Frontal cortex (tissue), 4 donors: ENCODE data around the gene IFRD2. TPM values are rescaled to one million over a fixed set of nuclear protein-coding genes. Genes with fewer than 3 reads are reported as not detected.
A peak's percentile ranks its signal among the peaks of the same experiment; 100 is the strongest.

ENCODE experiments used
- DNase-seq, 2 donors: peaks; one replicate each; pipeline ENCODE4 v3.0.0; 2012; ENCODE audit warnings: low spot score in 2 of 2
- FAIRE-seq: peaks from 2 replicates; lab custom pipeline; 2012; peaks lifted over from hg19 to GRCh38; lab: Jason Lieb, UNC
- total RNA-seq: library from RNA; depleted of rRNA; stranded (reverse); fragments of >200 nt; gene quantifications from one replicate; pipeline ENCODE4 v1.2.3, GENCODE V29; 2014
- donor health status: control.
- donor health status: control.
- donor health status: control.

IFRD2 gene
- total RNA-seq, 1 donor from 2014 or later: 17.9 TPM

GRCh38 chr3:50303013-50303815 lies 11.0 kb upstream of the IFRD2 start, which contains the start of gene HYAL1:
Gene HYAL1 (minus strand): TSS chr3:50303574. CDS start chr3:50302956, 618 bp downstream.
- DNase-seq (no peak), FAIRE-seq (no peak)

DNA sequence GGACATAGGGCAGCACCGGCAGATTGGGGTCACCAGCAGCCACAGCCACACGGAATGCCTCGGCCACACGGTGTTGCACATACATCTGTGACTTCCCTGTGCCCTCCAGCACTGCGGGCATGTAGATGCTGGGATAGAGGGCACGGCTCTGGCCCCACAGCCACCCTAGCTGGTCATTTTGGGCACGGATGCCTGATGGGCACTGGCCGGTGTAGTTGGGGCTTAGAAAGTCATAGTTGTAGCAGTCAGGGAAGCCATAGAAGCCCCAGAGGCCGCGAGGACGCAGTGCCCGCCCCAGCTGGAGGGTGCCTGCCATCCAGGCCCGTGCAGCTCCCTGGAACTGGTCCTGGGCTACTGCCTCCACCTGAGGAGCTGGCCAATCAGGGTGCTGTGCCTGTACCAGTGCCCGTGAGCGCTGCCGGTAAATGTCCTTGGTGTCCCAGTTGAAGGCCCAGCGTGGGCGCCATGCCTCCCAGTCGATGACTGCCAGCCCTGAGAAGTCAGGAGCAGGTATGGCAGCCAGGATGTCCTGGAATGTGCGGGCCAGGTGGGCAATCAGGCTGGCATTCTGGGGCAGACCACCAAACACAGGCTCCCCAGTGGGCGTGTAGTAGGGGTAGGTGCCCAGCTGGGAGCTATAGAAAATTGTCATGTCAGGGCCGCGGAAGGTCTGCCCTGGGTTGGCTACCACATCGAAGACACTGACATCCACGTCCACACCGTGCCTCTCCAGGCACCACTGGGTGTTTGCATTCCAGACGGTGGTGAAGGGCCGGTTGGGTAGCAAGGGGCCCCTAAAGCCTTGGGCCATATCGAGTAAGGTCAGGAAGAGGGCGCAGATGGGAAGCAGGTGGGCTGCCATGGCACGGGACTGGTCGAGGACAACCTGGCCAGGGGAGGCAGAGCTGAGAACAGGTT lies 10.1 kb upstream of the IFRD2 start:
- FAIRE-seq: no peak

DNA sequence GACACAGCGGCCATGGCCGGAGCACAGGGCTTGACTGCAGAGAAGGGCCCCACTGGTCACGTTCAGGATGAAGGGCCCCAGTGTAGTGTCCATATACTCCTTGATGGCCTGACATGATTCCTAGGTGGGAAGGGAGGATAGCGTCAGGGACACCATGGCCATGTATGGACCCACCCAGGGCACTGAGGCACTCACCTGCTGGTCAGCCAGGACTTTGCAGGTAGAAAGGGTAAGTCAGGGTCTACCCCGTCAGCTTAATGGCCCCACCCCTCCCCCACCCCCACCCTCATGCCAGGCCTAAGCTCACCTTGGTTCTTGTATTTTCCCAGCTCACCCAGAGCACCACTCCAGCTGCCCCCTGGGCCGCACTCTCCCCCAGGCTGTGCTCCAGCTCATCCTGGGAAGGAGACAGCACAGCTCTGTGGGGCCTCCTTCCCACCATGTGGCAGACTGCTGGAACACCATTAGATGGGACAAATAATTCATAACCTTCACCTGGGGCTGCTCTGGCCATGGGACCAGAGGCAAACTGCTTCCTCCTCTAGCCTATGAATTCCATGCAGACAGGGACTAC lies 8.5 kb upstream of the IFRD2 start:
- FAIRE-seq: no peak

More for the DNA sequence above, 10.1 kb upstream of the IFRD2 start:
- no peak for DNase-seq

GRCh38 chr3:50299929-50300680 lies 7.9 kb upstream of the IFRD2 start:
- peak in 1 of 2 donors; percentile 73 for DNase-seq
- FAIRE-seq: no peak

More for the DNA sequence above, 8.5 kb upstream of the IFRD2 start:
- no peak for DNase-seq

GRCh38 chr3:50299638-50299928 lies 7.4 kb upstream of the IFRD2 start:
- DNase-seq (no peak), FAIRE-seq (no peak)

DNA sequence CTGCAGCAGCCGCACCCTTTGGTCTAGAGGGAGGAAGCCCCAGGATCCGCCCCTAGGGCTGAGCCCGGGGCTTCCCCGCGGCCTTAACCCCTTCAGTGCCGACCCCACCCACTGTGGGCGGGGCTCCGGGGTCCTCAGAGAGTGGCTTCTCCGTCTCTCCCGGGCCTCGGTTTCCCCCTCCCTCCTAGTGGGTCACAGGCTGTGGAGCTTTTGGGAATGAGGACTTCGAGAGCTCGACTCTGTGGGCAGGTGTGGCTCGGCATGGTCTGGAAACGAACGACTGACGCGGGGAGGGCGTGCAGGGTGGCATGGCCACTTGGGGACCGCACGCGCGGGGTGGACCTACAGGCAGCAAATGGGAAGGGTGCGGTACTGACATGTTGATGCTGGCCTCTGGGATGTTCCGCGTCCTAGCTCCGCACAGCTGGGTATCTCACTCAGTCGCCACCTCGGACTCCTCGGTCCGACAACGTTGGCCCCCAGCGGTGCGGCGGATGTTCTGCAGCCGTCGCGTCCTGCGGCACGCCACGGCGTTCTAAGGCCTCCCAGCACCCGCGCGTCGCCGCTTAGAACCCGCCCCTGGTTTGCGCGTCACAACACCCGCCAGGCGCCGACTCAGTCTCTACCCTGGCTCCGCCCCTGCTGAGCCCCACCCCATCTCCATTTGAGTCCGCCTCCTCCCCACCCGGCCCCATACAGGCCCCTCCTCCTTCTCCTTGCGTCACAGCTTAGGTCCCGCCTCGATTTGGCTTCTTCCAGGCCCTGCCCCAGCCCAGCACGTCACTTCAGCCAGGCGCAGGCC lies 6.8 kb upstream of the IFRD2 start, which contains the start of the genes HYAL3 and NAA80:
TSS of gene HYAL3 (minus strand) at position 570 of the 802 bp plus-strand sequence. CDS start 3,803 bp downstream, outside the sequence.
TSS of gene NAA80 (minus strand) at position 570 of the 802 bp plus-strand sequence. CDS start 1,942 bp downstream, outside the sequence.
- DNase-seq: peak; percentile 98 to 99
- FAIRE-seq: peak; percentile 63

DNA sequence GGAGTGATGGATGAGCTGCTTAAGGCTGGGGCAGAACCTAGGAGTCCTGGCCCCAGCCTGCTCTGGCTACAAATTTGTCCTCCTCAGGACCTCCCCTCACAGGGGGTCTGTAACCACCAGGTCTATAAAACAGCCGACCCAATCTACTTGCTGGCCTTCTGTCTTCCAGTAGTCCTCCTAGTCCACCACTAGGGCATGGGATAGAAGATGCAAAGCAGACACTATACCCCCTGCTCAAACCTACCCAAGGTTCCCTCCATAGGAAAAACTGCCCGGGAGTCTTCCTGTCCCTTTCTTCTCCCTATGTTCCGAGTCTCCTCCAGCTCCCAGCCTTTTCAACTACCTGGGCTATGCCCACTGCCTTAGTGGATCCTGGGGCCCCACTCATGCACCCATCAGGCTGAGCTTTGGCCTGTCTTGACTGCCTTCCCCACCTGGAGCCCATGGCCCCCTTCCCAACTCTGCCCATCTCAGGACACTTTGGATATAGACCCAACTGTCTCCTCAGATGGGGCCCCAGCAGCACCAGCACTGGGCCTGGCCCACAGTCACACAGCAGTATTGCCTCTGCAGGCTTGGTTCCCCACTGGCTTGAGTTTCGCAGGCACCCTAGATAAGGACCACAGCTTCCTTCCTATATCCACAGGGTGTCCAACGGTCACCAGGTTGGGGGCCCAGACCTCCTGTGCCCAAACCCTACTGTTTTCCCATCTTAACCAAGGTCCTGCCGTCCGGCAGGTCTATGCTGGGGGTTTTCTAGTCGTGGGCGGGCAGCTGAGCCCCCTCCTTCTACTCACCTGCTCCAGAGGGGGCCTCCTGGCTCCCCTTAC lies 5.9 kb upstream of the IFRD2 start:
- FAIRE-seq: no peak

DNA sequence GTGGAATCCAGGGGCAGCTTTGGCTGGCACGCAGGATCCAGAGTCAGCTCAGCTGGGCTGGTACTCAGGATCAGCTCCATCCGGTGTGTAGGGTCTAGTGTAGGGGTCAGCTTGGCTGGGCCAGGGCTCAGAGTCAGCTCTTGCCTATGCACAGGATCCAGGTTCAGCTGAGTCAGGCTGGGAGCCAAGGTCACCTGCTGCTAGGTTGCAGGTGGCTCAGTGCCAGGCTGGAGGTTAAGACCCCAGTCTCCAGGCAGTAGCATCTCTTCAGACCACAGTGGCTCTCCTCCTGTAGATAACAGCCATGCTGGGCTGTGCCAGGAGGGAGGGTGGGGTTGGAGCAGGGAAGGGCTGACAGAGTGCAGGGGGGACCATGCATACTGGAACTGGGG lies 5.2 kb upstream of the IFRD2 start:
- no peak for DNase-seq
- no peak for FAIRE-seq

More for the DNA sequence above, 5.9 kb upstream of the IFRD2 start:
- no peak for DNase-seq

GRCh38 chr3:50296721-50297383 lies 4.6 kb upstream of the IFRD2 start:
- no peak for FAIRE-seq

GRCh38 chr3:50295553-50296431 lies 3.6 kb upstream of the IFRD2 start:
- no peak for DNase-seq
- FAIRE-seq: no peak

More at GRCh38 chr3:50296721-50297383, 4.6 kb upstream of the IFRD2 start:
- DNase-seq: no peak

- DNase-seq: no peak
- FAIRE-seq: no peak
Measured at GRCh38 chr3:50294492-50295403, 2.5 kb upstream of the IFRD2 start.

- no peak for DNase-seq
- no peak for FAIRE-seq
Measured at GRCh38 chr3:50294089-50294488, 1.9 kb upstream of the IFRD2 start.

GRCh38 chr3:50293079-50293801 lies 1.0 kb upstream of the IFRD2 start:
- no peak for FAIRE-seq
- DNase-seq: no peak

- DNase-seq (no peak), FAIRE-seq (no peak)
Measured at GRCh38 chr3:50290161-50290641, 2.0 kb downstream of the IFRD2 start.

DNA sequence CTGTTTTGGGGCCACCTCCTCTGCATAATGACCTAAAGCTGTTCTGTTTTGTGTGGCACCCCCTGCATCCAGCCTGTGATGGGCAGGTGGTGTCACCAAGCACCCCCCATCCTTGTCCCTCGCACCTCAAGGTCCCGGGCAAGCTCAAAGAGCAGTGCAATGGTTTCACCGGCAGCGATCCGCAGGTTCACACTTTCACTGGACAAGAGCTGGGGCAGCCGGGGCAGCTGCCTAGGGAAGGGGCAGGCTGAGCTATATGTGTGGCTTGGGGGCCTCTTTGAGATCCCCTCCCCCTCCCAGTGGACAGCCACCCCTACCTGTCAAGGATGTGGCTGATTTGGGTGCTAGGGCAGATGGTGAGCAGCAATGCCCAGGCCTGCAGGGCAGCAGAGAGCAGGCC lies 3.1 kb downstream of the IFRD2 start:
- no peak for DNase-seq
- no peak for FAIRE-seq
